GM13977 (cell line): ENCODE measurements around the gene FRMD1.

ENCODE experiments used
- DNase-seq: peaks from one replicate; pipeline ENCODE4 v3.0.0; 2012; ENCODE audit warnings: low spot score
- CTCF ChIP-seq: IDR thresholded peaks from 2 replicates; pipeline ENCODE4 v1.5.1; 2012; ENCODE audit warnings: mild to moderate bottlenecking, control low read depth; ENCODE audit not compliant: insufficient read depth; ENCODE audit errors: extremely low read depth, missing control alignments
- in situ Hi-C: fragments of 300-500 bp; cut with MboI; formaldehyde crosslinking; loops from one replicate; pipeline ENCODE4 v1.12.0; 2022; ENCODE audit warnings: low sequenced_read_pairs, low pct_unique_long_range_greater_than_20kb, mixed read lengths, inconsistent platforms; ENCODE audit not compliant: unreplicated experiment

Gene FRMD1

GRCh38 chr6:168096271-168096764 lies 17.3 kb upstream of the FRMD1 start:
- no peak for DNase-seq

GRCh38 chr6:168095716-168096250 lies 16.8 kb upstream of the FRMD1 start:
- in situ Hi-C loops = no loop called here
- DNase-seq = no peak
- TF ChIP-seq CTCF = no peak

More at GRCh38 chr6:168096271-168096764, 17.3 kb upstream of the FRMD1 start:
- in situ Hi-C loops = no loop called here
- no peak for TF ChIP-seq CTCF

GRCh38 chr6:168095171-168095691 lies 16.2 kb upstream of the FRMD1 start:
- TF ChIP-seq CTCF = no peak
- no peak for DNase-seq
- in situ Hi-C loops = no loop called here

- no peak for DNase-seq
- in situ Hi-C loops = no loop called here
- TF ChIP-seq CTCF = no peak
Observed at GRCh38 chr6:168093634-168094033, 14.6 kb upstream of the FRMD1 start.

- in situ Hi-C loops = no loop called here
- TF ChIP-seq CTCF = no peak
- DNase-seq = no peak
Observed at GRCh38 chr6:168093071-168093505, 14.1 kb upstream of the FRMD1 start.

- in situ Hi-C loops = no loop called here
- no peak for TF ChIP-seq CTCF
- no peak for DNase-seq
Observed at GRCh38 chr6:168092541-168092940, 13.5 kb upstream of the FRMD1 start.
